Measurements from ENCODE around the gene GTF3C6.

DNA sequence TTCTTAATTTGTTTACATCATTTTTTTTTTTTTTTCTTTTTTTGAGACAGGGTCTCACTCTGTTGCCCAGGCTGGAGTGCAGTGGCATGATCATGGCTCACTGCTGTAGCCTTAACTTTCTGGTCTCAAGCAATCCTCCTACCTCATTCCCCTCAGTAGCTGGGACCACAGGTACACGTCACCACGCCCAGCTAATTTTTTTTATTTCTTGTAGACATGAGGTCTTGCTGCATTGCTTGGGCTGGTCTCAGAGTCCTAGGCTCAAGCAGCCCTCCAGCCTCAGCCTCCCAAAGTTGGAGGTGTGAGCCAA, 53.6 kb downstream of the GTF3C6 start:
- no peak for TF ChIP-seq ZNF768 (tag by site-specific recombination; IDR thresholded peaks at IDR 0.05)
- TF ChIP-seq, protein P1, sequence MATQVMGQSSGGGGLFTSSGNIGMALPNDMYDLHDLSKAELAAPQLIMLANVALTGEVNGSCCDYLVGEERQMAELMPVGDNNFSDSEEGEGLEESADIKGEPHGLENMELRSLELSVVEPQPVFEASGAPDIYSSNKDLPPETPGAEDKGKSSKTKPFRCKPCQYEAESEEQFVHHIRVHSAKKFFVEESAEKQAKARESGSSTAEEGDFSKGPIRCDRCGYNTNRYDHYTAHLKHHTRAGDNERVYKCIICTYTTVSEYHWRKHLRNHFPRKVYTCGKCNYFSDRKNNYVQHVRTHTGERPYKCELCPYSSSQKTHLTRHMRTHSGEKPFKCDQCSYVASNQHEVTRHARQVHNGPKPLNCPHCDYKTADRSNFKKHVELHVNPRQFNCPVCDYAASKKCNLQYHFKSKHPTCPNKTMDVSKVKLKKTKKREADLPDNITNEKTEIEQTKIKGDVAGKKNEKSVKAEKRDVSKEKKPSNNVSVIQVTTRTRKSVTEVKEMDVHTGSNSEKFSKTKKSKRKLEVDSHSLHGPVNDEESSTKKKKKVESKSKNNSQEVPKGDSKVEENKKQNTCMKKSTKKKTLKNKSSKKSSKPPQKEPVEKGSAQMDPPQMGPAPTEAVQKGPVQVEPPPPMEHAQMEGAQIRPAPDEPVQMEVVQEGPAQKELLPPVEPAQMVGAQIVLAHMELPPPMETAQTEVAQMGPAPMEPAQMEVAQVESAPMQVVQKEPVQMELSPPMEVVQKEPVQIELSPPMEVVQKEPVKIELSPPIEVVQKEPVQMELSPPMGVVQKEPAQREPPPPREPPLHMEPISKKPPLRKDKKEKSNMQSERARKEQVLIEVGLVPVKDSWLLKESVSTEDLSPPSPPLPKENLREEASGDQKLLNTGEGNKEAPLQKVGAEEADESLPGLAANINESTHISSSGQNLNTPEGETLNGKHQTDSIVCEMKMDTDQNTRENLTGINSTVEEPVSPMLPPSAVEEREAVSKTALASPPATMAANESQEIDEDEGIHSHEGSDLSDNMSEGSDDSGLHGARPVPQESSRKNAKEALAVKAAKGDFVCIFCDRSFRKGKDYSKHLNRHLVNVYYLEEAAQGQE (tag by site-specific recombination; IDR thresholded peaks at IDR 0.05) = no peak
- no peak for TF ChIP-seq ZSCAN16 (tag by site-specific recombination; IDR thresholded peaks at IDR 0.05)
- no peak for TF ChIP-seq HOXA7 (CRISPR knock-in tag; IDR thresholded peaks at IDR 0.05; ENCODE audit: borderline replicate concordance)
- TF ChIP-seq, protein P2, sequence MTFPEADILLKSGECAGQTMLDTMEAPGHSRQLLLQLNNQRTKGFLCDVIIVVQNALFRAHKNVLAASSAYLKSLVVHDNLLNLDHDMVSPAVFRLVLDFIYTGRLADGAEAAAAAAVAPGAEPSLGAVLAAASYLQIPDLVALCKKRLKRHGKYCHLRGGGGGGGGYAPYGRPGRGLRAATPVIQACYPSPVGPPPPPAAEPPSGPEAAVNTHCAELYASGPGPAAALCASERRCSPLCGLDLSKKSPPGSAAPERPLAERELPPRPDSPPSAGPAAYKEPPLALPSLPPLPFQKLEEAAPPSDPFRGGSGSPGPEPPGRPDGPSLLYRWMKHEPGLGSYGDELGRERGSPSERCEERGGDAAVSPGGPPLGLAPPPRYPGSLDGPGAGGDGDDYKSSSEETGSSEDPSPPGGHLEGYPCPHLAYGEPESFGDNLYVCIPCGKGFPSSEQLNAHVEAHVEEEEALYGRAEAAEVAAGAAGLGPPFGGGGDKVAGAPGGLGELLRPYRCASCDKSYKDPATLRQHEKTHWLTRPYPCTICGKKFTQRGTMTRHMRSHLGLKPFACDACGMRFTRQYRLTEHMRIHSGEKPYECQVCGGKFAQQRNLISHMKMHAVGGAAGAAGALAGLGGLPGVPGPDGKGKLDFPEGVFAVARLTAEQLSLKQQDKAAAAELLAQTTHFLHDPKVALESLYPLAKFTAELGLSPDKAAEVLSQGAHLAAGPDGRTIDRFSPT (tag by site-specific recombination; IDR thresholded peaks at IDR 0.05) = no peak
- TF ChIP-seq, protein P3, sequence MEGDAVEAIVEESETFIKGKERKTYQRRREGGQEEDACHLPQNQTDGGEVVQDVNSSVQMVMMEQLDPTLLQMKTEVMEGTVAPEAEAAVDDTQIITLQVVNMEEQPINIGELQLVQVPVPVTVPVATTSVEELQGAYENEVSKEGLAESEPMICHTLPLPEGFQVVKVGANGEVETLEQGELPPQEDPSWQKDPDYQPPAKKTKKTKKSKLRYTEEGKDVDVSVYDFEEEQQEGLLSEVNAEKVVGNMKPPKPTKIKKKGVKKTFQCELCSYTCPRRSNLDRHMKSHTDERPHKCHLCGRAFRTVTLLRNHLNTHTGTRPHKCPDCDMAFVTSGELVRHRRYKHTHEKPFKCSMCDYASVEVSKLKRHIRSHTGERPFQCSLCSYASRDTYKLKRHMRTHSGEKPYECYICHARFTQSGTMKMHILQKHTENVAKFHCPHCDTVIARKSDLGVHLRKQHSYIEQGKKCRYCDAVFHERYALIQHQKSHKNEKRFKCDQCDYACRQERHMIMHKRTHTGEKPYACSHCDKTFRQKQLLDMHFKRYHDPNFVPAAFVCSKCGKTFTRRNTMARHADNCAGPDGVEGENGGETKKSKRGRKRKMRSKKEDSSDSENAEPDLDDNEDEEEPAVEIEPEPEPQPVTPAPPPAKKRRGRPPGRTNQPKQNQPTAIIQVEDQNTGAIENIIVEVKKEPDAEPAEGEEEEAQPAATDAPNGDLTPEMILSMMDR (tag by site-specific recombination; IDR thresholded peaks at IDR 0.05) = no peak
- no peak for TF ChIP-seq KLF8 (tag by site-specific recombination; IDR thresholded peaks at IDR 0.05)
- no peak for TF ChIP-seq ZSCAN30 (tag by site-specific recombination; IDR thresholded peaks at IDR 0.05)
- TF ChIP-seq ZNF394 (tag by site-specific recombination; IDR thresholded peaks at IDR 0.05; ENCODE audit: borderline replicate concordance) = no peak
- no peak for TF ChIP-seq ZNF324 (tag by site-specific recombination; IDR thresholded peaks at IDR 0.05)
- TF ChIP-seq YY1 (tag by site-specific recombination; IDR thresholded peaks at IDR 0.05) = no peak
- TF ChIP-seq KLF9 (tag by site-specific recombination; IDR thresholded peaks at IDR 0.05; ENCODE audit: low read depth) = no peak
